Endodermal cell (in vitro differentiated cells): ENCODE data around the gene SCN1A. TPM values are rescaled to one million over a fixed set of nuclear protein-coding genes. Genes with fewer than 3 reads are reported as not detected.
"Not testable (repeated sequence)": the region's sequence is repeated elsewhere in the genome, so short reads cannot be mapped to it uniquely, and the experiment has no call there.

Source experiments
- DNase-seq: peaks from one replicate; pipeline ENCODE4 v3.0.0-alpha.2; 2017
- H3K27ac ChIP-seq: 2 replicates; pipeline ENCODE4 v1.5.1; 2013; ENCODE audit warnings: mild to moderate bottlenecking, low read depth, low read length, moderate library complexity
- H3K27me3 ChIP-seq: 2 replicates; pipeline ENCODE4 v1.6.1; 2013; ENCODE audit warnings: mild to moderate bottlenecking, low read length, moderate library complexity; ENCODE audit not compliant: insufficient read depth, control insufficient read depth, poor library complexity, severe bottlenecking
- H3K36me3 ChIP-seq: 2 replicates; pipeline ENCODE4 v1.7.0; 2013; ENCODE audit warnings: mild to moderate bottlenecking, low read length, moderate library complexity; ENCODE audit not compliant: control insufficient read depth, insufficient read depth
- H3K4me1 ChIP-seq: one replicate; pipeline ENCODE4 v1.7.0; 2013; ENCODE audit warnings: low read length; ENCODE audit not compliant: control insufficient read depth, insufficient read depth
- H3K4me3 ChIP-seq: 2 replicates; pipeline ENCODE4 v1.5.1; 2013; ENCODE audit warnings: mild to moderate bottlenecking, low read length, moderate library complexity
- H3K9ac ChIP-seq: 2 replicates; pipeline ENCODE4 v1.6.1; 2013; ENCODE audit warnings: mild to moderate bottlenecking, low read length, moderate library complexity; ENCODE audit not compliant: poor library complexity, severe bottlenecking; ENCODE audit errors: extremely low read depth
- H3K9me3 ChIP-seq: 2 replicates; pipeline ENCODE4 v1.6.1; 2013; ENCODE audit warnings: mild to moderate bottlenecking, low read length, moderate library complexity; ENCODE audit not compliant: control insufficient read depth
- H3K27ac Mint-ChIP-seq: 2 replicates; pipeline ENCODE4 v1.8.0; 2020; ENCODE audit warnings: mixed read lengths
- H3K27me3 Mint-ChIP-seq: 2 replicates; pipeline ENCODE4 v1.8.0; 2021; ENCODE audit warnings: mild to moderate bottlenecking, mixed read lengths; ENCODE audit not compliant: insufficient read depth
- H3K36me3 Mint-ChIP-seq: 2 replicates; pipeline ENCODE4 v1.8.0; 2020; ENCODE audit warnings: low read depth, mixed read lengths
- H3K4me1 Mint-ChIP-seq: 2 replicates; pipeline ENCODE4 v1.8.0; 2020; ENCODE audit warnings: mixed read lengths
- H3K4me3 Mint-ChIP-seq: 2 replicates; pipeline ENCODE4 v1.8.0; 2020; ENCODE audit warnings: mild to moderate bottlenecking, moderate library complexity, mixed read lengths
- H3K9me3 Mint-ChIP-seq: 2 replicates; pipeline ENCODE4 v1.8.0; 2020; ENCODE audit warnings: mild to moderate bottlenecking, mixed read lengths
- CTCF ChIP-seq: fragments of 200-600 bp; sonication (generic); conservative IDR thresholded peaks from 2 replicates; pipeline ENCODE4 v1.5.0; 2021; ENCODE audit warnings: antibody characterized with exemption, mild to moderate bottlenecking
- WGBS, 2 experiments: methylation state at CpG; one replicate each; pipeline versions ENCODE4 v1.1.5 to v1.1.7; 2013; ENCODE audit warnings: missing lambda C conversion rate in 2 of 2, mixed read lengths in 1 of 2; ENCODE audit not compliant: insufficient coverage in 1 of 2, insufficient read length in 1 of 2; 5-methylcytosine and 5-hydroxymethylcytosine counted together
- total RNA-seq, 2 donors: library from RNA; stranded (reverse); fragmentation: NEBNext Ultra II Directional in 1 of 2; extraction: Animal tissue kit (Norgen Biotek cat#: 25700) in 1 of 2; gene quantifications; 2 replicates in 1 of 2; 3 replicates in 1 of 2; pipeline ENCODE4 v1.2.1, GENCODE V29; 2021

Gene SCN1A
- total RNA-seq, 2 donors from 2014 or later: not detected

- H3K4me1 ChIP-seq: no peaks in the 10 kb centered on the region
- no peak for DNase-seq
- H3K4me3 ChIP-seq: no peak overlapping the region
- H3K9me3 ChIP-seq: no peaks in the 10 kb centered on the region
- no peak overlapping the region for H3K9ac ChIP-seq
- H3K36me3 Mint-ChIP-seq: no peaks in the 10 kb centered on the region
- no peak overlapping the region for H3K27ac ChIP-seq
- no peak for TF ChIP-seq CTCF
- no peak overlapping the region for H3K4me3 Mint-ChIP-seq
- H3K27ac Mint-ChIP-seq: no peak overlapping the region
- peaks cover 4% of the 10 kb centered on the region for H3K9me3 Mint-ChIP-seq
- no peaks in the 10 kb centered on the region for H3K27me3 ChIP-seq
- no peaks in the 10 kb centered on the region for H3K4me1 Mint-ChIP-seq
- WGBS, 2 experiments: 90% methylated on average over 1 of the region's 1 CpG; no CpG with 5 or more reads in 1 of the 2 experiments
- H3K27me3 Mint-ChIP-seq: no peaks in the 10 kb centered on the region
- no peaks in the 10 kb centered on the region for H3K36me3 ChIP-seq
Observed at GRCh38 chr2:166104084-166104483, 23.7 kb downstream of the SCN1A start.

GRCh38 chr2:166103277-166103676 lies 24.5 kb downstream of the SCN1A start:
- H3K27me3 ChIP-seq, H3K4me3 Mint-ChIP-seq, H3K27ac ChIP-seq, H3K27ac Mint-ChIP-seq, DNase-seq, H3K36me3 Mint-ChIP-seq, H3K9me3 Mint-ChIP-seq, H3K36me3 ChIP-seq, H3K9ac ChIP-seq, H3K9me3 ChIP-seq, H3K4me1 Mint-ChIP-seq, H3K27me3 Mint-ChIP-seq, H3K4me1 ChIP-seq, H3K4me3 ChIP-seq: not testable (repeated sequence)
- 88 to 92% methylated on average over 3 to 6 of the region's 7 CpGs for WGBS, 2 experiments

GRCh38 chr2:166094325-166094724 lies 33.5 kb downstream of the SCN1A start:
- no peaks in the 10 kb centered on the region for H3K36me3 Mint-ChIP-seq
- no peaks in the 10 kb centered on the region for H3K4me1 Mint-ChIP-seq
- H3K27ac ChIP-seq: no peak overlapping the region
- no peak overlapping the region for H3K4me3 ChIP-seq
- no peak overlapping the region for H3K4me3 Mint-ChIP-seq
- WGBS, 2 experiments: 86% methylated on average over 1 of the region's 1 CpG; no CpG with 5 or more reads in 1 of the 2 experiments
- no peak overlapping the region for H3K9ac ChIP-seq
- no peak for DNase-seq
- H3K4me1 ChIP-seq: no peaks in the 10 kb centered on the region
- no peaks in the 10 kb centered on the region for H3K9me3 ChIP-seq
- TF ChIP-seq CTCF: no peak
- H3K27me3 Mint-ChIP-seq: no peaks in the 10 kb centered on the region
- H3K36me3 ChIP-seq: no peaks in the 10 kb centered on the region
- no peaks in the 10 kb centered on the region for H3K9me3 Mint-ChIP-seq
- no peaks in the 10 kb centered on the region for H3K27me3 ChIP-seq
- H3K27ac Mint-ChIP-seq: no peak overlapping the region

- Mint-ChIP-seq H3K36me3 (no peaks in the 10 kb centered on the region), H3K9me3 (no peaks in the 10 kb centered on the region), H3K27ac (no peak overlapping the region), H3K4me1 (no peaks in the 10 kb centered on the region), H3K4me3 (no peak overlapping the region), H3K27me3 (no peaks in the 10 kb centered on the region)
- no peak for TF ChIP-seq CTCF
- Histone ChIP-seq H3K9me3 (no peaks in the 10 kb centered on the region), H3K27me3 (no peaks in the 10 kb centered on the region), H3K36me3 (no peaks in the 10 kb centered on the region), H3K27ac (no peak overlapping the region), H3K4me3 (no peak overlapping the region), H3K4me1 (no peaks in the 10 kb centered on the region), H3K9ac (no peak overlapping the region)
- 88 to 95% methylated on average over 3 of the region's 3 CpGs for WGBS, 2 experiments
- DNase-seq: no peak
Observed at GRCh38 chr2:166092889-166093288, 34.9 kb downstream of the SCN1A start.
